GM19372 (cell line): ENCODE data around the gene TECTA.

ENCODE experiments used
- ATAC-seq: cut with Tn5 transposase; IDR thresholded peaks from one replicate; pipeline ENCODE4 v1.9.1; 2021; ENCODE audit warnings: mild to moderate bottlenecking, low read depth, moderate library complexity; ENCODE audit not compliant: unreplicated experiment

TECTA gene

DNA sequence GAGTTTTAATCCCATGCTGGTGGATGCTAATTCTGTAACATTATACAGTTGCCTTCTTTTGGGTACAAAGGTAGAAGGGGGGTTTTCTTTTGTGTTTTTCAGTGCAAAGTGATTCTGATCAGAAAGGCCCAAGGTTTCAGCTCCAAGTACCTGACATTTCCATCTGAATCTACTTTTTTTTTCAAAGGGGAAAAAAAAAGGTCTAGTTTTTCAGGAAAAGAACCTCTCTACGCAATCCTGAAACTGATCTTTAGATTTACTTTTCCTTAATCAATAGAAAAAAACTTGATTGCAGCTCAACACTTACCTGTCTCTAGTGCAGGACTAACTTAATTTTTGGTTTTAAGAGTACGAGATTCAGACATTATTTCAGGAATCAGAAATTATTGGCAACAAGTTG lies at the start of gene TECTA:
TECTA (plus strand) TSS at position 301 of the 400 bp plus-strand sequence. CDS start 1,423 bp downstream, outside the sequence.
- no peak for ATAC-seq

DNA sequence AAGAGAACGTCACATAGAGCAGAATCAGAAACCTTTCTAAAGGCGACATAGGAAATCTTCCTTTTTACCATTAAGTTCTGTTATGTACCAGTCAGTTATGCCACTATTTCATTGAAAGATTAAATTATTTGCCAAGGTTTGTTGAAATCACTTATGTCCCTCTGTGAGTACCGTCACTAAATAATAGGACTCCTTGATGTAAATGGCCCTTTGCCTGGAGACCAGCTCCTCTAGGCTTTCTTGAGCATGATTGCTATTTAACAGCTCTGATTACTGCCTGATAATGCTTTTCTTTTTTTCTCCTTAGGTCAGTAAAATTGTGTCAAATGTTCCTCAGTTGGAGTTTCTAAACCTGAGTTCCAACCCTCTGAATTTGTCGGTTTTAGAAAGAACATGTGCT lies 47.8 kb upstream of the TECTA start:
- ATAC-seq = no peak

DNA sequence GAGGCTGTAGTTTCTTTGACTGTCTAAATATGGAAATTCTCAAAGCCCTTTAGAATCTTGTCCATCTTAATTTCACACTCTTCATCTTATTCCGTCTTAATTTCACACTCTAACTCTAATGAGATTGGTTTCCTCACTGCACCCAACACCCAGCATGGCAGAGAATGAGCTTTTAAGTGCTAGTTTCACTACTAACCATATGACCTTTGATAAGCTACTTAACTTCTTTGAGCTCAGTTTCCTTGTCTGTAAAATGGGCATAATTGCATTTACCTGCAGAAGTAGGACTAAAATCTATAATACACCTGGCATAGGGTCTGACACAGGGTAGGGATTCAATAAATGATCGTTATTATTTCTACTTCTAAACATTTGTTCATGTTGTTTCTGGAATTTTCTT lies 46.8 kb upstream of the TECTA start:
- no peak for ATAC-seq

- ATAC-seq = no peak
These were observed 46.0 kb upstream of the TECTA start for GRCh38 chr11:121055076-121055475.

- ATAC-seq = no peak
These were observed 43.1 kb upstream of the TECTA start for GRCh38 chr11:121057922-121058321.

- no peak for ATAC-seq
These were observed 42.1 kb upstream of the TECTA start for GRCh38 chr11:121058941-121059340.

- peak; percentile 99 for ATAC-seq
These were observed 41.4 kb upstream of the TECTA start for GRCh38 chr11:121059605-121060004.

- ATAC-seq = no peak
These were observed 37.3 kb upstream of the TECTA start for GRCh38 chr11:121063728-121064127.

- ATAC-seq = no peak
These were observed 34.4 kb upstream of the TECTA start for GRCh38 chr11:121066623-121067022.

- ATAC-seq = no peak
These were observed 34.0 kb upstream of the TECTA start for GRCh38 chr11:121067026-121067425.

DNA sequence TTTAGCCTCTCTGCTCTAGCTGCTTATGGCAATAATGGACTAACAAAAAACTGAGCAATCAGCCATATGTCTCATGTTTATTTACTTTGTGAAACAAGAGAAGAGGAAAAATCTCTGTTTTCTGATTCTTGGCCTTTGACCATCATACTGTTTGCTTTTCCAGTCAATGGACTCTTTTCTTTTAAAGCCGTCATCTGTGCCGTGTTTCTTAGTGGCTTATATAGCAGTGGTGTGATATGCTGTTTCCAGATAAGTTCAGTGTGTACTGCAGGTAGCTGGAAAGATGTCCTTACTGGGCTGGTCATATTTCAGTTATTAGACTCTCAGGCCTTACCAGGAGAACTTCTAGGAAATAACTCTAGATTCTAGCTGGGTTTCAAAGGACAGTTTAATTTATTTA lies 33.6 kb upstream of the TECTA start:
- ATAC-seq = no peak

DNA sequence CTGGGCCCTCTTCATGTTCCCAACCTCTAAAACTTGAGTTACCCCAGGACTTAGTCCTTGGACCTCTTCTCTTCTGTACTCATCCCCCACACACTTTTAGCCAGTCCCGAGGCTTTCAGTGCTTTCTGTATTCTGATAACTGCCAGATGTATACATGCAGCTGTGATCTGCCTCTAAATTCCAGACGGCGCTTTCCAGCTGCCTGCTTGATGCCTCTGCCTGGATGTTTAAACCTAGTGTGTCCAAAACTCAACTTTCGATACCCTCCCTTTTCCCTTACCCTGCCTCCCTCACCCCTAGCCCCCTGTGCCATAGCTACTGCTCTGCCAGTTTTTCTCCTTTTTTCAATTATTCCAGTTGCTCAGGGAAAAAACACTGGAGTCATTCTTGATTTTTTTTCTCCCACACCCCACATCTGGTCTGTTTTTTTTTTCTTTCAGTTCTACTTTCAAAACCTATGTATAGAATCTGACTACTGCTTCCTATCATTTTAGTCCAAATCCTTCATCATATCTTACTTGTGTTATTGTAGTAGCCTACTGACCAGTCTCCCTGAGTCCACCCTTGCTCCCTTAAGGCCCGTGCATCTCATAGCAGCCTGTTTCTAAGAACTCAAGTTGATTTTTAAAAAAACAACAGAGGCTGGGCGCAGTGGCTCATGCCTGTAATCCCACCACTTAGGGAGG lies 32.9 kb upstream of the TECTA start:
- no peak for ATAC-seq

DNA sequence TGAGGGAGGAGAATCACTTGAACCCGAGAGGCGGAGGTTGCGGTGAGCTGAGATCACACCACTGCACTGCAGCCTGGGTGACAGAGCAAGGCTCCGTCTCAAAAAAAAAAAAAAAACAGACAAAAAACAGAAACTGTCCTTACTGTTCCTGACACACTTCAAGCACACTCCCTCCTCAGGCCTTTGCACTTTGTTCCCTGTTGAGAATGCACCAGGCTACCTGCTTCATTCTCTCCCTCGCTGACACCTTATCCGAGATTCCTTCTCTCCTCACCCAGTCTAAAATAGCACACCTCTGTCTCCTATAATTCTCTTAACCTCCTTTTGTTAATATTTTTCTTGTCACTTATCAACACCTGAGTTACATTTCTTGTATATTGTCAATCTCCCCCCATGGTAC lies 32.3 kb upstream of the TECTA start:
- ATAC-seq = no peak

DNA sequence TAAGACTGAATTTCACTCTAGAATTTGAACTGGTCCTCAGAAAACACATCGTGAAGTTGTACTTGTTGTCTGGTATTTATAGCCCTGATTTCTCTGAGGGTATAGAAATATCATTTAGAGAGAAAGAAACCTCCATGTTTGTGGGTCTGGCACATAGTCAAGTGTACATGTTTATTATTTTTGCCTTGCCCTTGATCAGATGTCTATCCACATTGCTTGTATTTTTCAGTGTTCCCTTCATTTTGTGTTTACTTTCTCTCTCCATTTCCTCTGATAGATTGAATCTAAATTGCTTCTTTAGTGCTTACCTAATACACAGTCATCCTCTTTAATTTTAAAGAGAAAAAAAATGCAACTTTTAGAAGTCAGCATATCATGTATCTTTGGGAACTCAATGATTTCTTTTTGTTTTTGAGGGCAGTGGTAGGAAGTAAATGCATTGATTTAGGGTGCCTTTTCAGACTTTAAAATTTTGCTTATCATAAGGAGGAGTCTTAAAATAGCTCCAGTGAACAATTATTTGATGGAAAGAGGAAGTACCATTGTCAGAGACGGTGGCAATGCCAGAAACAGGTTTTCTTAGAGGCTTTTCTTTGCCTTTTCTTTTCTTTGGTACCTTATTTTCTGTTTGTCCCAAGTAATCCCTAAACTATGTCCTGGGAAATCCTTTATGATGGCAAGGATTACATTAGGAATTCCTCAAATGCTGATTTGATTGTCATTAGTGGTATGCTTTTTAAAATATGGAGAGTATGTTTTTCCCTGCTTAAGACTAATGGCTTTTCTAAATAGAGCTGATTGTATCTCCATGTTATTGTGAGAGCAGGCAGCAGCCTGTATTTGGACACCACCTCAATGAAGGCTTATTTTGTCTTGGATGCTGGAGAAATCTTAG lies 29.8 kb upstream of the TECTA start:
- no peak for ATAC-seq

DNA sequence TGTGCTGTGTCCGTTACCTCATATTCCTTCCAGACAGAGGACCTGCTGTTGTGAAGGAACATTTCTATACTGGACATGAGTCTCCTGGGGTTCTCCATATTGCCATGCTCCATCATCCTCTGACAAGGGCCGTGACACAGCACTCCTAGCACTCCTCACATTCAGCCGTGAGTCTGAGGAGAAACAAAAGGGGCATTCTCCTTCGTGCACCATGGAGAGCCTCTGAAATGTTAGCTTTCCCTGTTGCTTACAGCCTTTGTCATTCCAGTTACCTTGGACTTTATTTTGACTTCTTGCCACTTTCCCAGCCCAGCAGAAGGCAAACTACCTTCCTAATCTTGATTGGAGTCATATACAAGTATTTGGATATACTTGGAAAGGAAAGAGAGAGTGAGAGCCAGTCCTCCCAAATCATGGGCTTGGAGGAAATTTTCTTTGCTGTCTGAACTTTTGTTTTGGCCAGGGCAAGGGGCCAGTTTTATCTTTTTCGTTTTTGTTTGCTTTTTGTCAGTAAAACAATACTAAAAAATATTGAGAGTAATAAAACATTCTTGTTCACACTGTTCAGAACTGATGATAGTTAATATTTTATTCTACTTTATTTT lies 29.1 kb upstream of the TECTA start:
- ATAC-seq = no peak

DNA sequence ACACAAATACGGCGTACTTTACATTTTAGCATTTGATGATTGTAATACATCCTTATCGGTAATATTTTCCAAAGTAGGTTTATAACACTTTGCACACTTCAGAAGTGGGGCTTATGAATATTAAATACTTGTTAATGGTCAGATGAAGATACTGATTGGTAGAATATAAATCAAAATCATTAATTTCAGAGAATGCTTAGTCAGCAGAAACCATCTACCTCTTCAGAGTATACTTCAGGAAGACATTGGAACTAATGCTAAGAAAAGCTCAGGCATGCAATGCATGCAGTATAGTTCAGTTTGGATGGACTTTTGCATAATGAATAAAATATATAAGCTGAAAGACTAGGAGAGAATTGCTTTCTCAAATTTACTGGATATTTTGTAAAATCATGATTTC lies 19.7 kb upstream of the TECTA start:
- ATAC-seq = no peak

DNA sequence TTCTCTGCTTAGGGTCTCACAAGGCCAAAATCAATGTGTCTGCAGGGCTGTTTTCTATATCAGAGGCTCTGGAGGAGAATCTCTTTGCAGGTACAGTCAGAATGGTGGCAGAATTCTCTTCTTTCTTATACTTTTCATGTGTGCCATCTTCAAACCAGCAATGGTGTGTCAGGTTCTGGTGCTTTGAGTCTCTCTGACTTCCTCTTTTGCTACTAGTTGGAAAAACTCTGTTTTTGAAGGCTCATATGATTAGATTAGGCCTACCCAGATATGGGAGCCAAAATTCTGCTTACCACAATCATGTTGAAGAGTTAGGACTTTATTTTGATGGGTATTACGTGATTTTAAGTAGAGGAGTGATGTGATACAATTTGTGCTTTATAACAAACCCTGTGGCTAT lies 18.8 kb upstream of the TECTA start:
- ATAC-seq = no peak

- ATAC-seq = no peak
These were observed 18.4 kb upstream of the TECTA start for GRCh38 chr11:121082670-121083069.

- ATAC-seq = no peak
These were observed 14.2 kb upstream of the TECTA start for GRCh38 chr11:121086866-121087265.

- no peak for ATAC-seq
These were observed 11.5 kb upstream of the TECTA start for GRCh38 chr11:121089566-121089965.

- ATAC-seq = no peak
These were observed 10.8 kb upstream of the TECTA start for GRCh38 chr11:121090145-121090721.
